Heart left ventricle (tissue), 13 donors: ENCODE measurements around the gene GOLGA6D.
"Not testable (repeated sequence)": the region's sequence is repeated elsewhere in the genome, so short reads cannot be mapped to it uniquely, and the experiment has no call there.

ENCODE experiments used
- POLR2A ChIP-seq, 2 donors: fragments of 450-650 bp; IDR thresholded peaks; one replicate each; pipeline ENCODE4 v1.6.1; 2017; ENCODE audit warnings: antibody characterized with exemption in 2 of 2, mild to moderate bottlenecking in 2 of 2, moderate library complexity in 2 of 2
- TF ChIP-seq, protein P1 (sequence below), 12 donors: fragments of 200-600 bp; sonication (generic) in 4 of 12; IDR thresholded peaks; one replicate each; pipeline versions ENCODE4 v1.5.0 to v1.8.0; 2018 to 2022; ENCODE audit warnings: antibody characterized with exemption in 12 of 12, mild to moderate bottlenecking in 5 of 12
- donor health status: ischemic (EF 13 %, LVEDD 7.1; RV severe dilation, severe dysfunction).
- donor health status: DM: no; HTN: yes; CAD: no.
- donor health status: DM: no; HTN: no; CAD: no.
- donor health status: ischemic (EF 25% LVEDD 6.9; RV normal size, moderate dysfunction).
- donor health status: ischemic (EF 25% LVEDD 5.7; RV mildly dilated, moderate dysfunction).
- donor health status: ischemic (EF 35%, LVEDD 5.7; RV mildly dilated, moderate dysfunction).
- donor health status: nonischemic (EF 11% LVEDD 7.7; RV severe dilation, severe dysfunction).
- donor health status: DM: yes; HTN: yes; CAD: no.
- donor health status: PGD.
- donor health status: ischemic (EF 29% LVEDD 5.4; RV normal size, mild dysfunction).
- donor health status: nonischemic (EF 23%, LVEDD 6.1; RV moderate dilation, normal function).

DNA sequence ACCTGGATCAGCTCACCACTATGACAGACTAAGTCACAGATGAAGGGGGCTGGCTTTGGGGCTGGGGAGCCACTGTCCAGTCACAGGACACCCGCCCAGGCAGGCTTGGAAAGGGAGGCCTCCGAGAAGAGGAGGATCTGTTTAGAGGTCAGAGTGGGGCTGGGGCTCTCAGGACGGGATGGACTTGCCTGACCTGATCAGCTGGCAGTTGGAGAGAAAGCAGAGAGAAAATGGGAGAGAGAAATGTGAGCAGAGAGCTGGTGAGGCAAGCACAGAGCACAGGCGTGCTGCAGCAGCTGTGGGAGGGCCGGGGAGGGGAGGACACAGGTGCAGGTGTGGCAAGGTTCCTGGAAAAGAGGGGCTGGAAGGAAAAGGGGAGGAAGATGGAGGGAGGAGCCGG, 17.4 kb downstream of the GOLGA6D start:
- not testable (repeated sequence) for TF ChIP-seq POLR2A (IDR thresholded peaks at IDR 0.05)
- TF ChIP-seq, protein P1, sequence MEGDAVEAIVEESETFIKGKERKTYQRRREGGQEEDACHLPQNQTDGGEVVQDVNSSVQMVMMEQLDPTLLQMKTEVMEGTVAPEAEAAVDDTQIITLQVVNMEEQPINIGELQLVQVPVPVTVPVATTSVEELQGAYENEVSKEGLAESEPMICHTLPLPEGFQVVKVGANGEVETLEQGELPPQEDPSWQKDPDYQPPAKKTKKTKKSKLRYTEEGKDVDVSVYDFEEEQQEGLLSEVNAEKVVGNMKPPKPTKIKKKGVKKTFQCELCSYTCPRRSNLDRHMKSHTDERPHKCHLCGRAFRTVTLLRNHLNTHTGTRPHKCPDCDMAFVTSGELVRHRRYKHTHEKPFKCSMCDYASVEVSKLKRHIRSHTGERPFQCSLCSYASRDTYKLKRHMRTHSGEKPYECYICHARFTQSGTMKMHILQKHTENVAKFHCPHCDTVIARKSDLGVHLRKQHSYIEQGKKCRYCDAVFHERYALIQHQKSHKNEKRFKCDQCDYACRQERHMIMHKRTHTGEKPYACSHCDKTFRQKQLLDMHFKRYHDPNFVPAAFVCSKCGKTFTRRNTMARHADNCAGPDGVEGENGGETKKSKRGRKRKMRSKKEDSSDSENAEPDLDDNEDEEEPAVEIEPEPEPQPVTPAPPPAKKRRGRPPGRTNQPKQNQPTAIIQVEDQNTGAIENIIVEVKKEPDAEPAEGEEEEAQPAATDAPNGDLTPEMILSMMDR (IDR thresholded peaks at IDR 0.05) = not testable (repeated sequence)
